ENCODE data around the gene FBH1. TPM values are rescaled to one million over a fixed set of nuclear protein-coding genes. Genes with fewer than 3 reads are reported as not detected.
A peak's percentile ranks its signal among the peaks of the same experiment; 100 is the strongest.

FBH1 gene
- total and polyA plus RNA-seq, 9 of the 15 experiments (the other 6 are each of a cell fraction or from before 2014, with no cell fraction given) = 13.4 to 108 (median 77.8) TPM

DNA sequence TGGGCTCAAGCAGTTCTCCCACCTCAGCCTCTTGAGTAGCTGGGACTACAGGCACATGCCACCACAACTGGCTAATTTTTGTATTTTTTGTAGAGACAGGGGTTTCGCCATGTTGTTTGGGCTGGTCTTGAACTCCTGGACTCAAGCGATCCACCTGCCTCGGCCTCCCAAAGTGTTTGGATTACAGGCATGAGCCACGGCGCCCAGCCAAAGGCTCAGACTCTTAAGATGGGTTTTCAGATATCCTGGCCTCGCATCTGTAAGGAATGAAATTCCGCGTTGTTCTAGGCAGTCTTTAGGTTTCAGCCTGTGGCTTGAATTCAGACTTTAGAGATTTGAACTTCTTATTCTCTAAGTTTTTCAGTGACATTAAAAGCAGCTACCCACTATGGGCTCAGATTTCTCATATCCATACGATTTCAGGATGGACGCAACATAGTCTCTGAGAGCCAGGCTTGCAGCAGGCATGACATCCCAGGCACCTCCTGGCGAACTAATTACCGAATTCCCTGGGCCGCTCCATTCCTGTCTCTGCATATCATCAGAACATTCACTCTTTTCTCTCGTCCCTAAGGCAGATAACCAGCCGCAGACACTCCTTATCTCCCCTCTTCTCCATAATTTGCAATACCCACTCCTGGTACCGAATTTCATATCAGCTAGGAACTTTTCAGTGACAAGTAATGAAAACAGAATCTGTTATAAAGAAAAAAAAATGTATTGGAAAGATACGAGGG is 57.6 kb downstream of the FBH1 start (continued):
- TF ChIP-seq KLF1 (tag; IDR thresholded peaks at IDR 0.05) (no peak), TCF3 (CRISPR knock-in tag; IDR thresholded peaks at IDR 0.05) (peak; percentile 25; the same call in 1 of the 2 replicates), NCOR1 (IDR thresholded peaks at IDR 0.05) (0 out of 2 replicates have a peak, but pooled peaks have one; percentile 14), MAFK (IDR thresholded peaks at IDR 0.05; ENCODE audit: low read length) (no peak), ZBTB7A (IDR thresholded peaks at IDR 0.05; ENCODE audit: borderline replicate concordance, control insufficient read depth, low read depth, low read length) (no peak), SREBF1 (IDR thresholded peaks at IDR 0.05; ENCODE audit: borderline replicate concordance, low read depth, low read length) (no peak), NFYB (IDR thresholded peaks at IDR 0.05; ENCODE audit: extremely low read depth, insufficient read length) (no peak), NBN (IDR thresholded peaks at IDR 0.05; ENCODE audit: low read depth) (no peak), LEF1 (IDR thresholded peaks at IDR 0.05) (no peak), ZNF707 (CRISPR knock-in tag; conservative IDR thresholded peaks at IDR 0.05) (peak; percentile 95), EWSR1 (IDR thresholded peaks at IDR 0.05; ENCODE audit: borderline replicate concordance, low read depth, partially characterized antibody) (no peak), ZNF75A (CRISPR knock-in tag; IDR thresholded peaks at IDR 0.05) (no peak), ZNF143 (CRISPR knock-in tag; IDR thresholded peaks at IDR 0.05) (no peak)
- TF ChIP-seq, protein P1, sequence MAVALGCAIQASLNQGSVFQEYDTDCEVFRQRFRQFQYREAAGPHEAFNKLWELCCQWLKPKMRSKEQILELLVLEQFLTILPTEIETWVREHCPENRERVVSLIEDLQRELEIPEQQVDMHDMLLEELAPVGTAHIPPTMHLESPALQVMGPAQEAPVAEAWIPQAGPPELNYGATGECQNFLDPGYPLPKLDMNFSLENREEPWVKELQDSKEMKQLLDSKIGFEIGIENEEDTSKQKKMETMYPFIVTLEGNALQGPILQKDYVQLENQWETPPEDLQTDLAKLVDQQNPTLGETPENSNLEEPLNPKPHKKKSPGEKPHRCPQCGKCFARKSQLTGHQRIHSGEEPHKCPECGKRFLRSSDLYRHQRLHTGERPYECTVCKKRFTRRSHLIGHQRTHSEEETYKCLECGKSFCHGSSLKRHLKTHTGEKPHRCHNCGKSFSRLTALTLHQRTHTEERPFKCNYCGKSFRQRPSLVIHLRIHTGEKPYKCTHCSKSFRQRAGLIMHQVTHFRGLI (CRISPR knock-in tag; IDR thresholded peaks at IDR 0.05) = no peak

Measured in K562 (cell line).